NCI-H226 (cell line): ENCODE measurements around the gene NUCKS1.

Source experiments
- DNase-seq: peaks from one replicate; pipeline ENCODE4 v3.0.0-alpha.2; 2015

Gene NUCKS1

GRCh38 chr1:205769641-205770365 lies 19.8 kb upstream of the NUCKS1 start:
- no peak for DNase-seq

GRCh38 chr1:205767248-205767647 lies 17.3 kb upstream of the NUCKS1 start:
- DNase-seq = no peak

GRCh38 chr1:205766570-205766969 lies 16.6 kb upstream of the NUCKS1 start:
- no peak for DNase-seq

- DNase-seq = peak; percentile 9
Observed at GRCh38 chr1:205766038-205766437, 16.1 kb upstream of the NUCKS1 start.

- DNase-seq = no peak
Observed at GRCh38 chr1:205764578-205764977, 14.6 kb upstream of the NUCKS1 start.

- DNase-seq = no peak
Observed at GRCh38 chr1:205763980-205764379, 14.0 kb upstream of the NUCKS1 start.

- DNase-seq = no peak
Observed at GRCh38 chr1:205760606-205761005, 10.6 kb upstream of the NUCKS1 start.

- no peak for DNase-seq
Observed at GRCh38 chr1:205756552-205756951, 6.6 kb upstream of the NUCKS1 start.

- DNase-seq = no peak
Observed at GRCh38 chr1:205754857-205755256, 4.9 kb upstream of the NUCKS1 start.

GRCh38 chr1:205751036-205751651 lies 1.2 kb upstream of the NUCKS1 start:
- DNase-seq = no peak

- DNase-seq = peak; percentile 96
Observed at GRCh38 chr1:205749234-205750137, 496 bp downstream of the NUCKS1 start.

- DNase-seq = peak; percentile 66
Observed at GRCh38 chr1:205748403-205749233, 1.4 kb downstream of the NUCKS1 start.

GRCh38 chr1:205746757-205747412 lies 3.1 kb downstream of the NUCKS1 start:
- no peak for DNase-seq

GRCh38 chr1:205744403-205744802 lies 5.6 kb downstream of the NUCKS1 start:
- DNase-seq = no peak

GRCh38 chr1:205743977-205744376 lies 6.0 kb downstream of the NUCKS1 start:
- no peak for DNase-seq

- DNase-seq = no peak
Observed at GRCh38 chr1:205741681-205742080, 8.3 kb downstream of the NUCKS1 start.

- DNase-seq = no peak
Observed at GRCh38 chr1:205739348-205740160, 10.4 kb downstream of the NUCKS1 start.

GRCh38 chr1:205735218-205735617 lies 14.8 kb downstream of the NUCKS1 start:
- DNase-seq = no peak

GRCh38 chr1:205733438-205734175 lies 16.4 kb downstream of the NUCKS1 start:
- no peak for DNase-seq

- DNase-seq = no peak
Observed at GRCh38 chr1:205729945-205730610, 19.9 kb downstream of the NUCKS1 start.
